HG03558 (cell line): ENCODE results near the gene DCAF12L2.
"Not testable (repeated sequence)": the region's sequence is repeated elsewhere in the genome, so short reads cannot be mapped to it uniquely, and the experiment has no call there.

Experiments used
- ATAC-seq: cut with Tn5 transposase; IDR thresholded peaks from one replicate; pipeline ENCODE4 v1.9.1; 2021; ENCODE audit warnings: moderate number of reproducible peaks; ENCODE audit not compliant: unreplicated experiment; ENCODE audit errors: extremely low read depth

The DCAF12L2 gene

GRCh38 chrX:126165721-126166461 lies at the start of gene DCAF12L2:
TSS of gene DCAF12L2 (minus strand) at chrX:126166289. CDS start at chrX:126165924, 365 bp downstream.
- ATAC-seq: no peak

GRCh38 chrX:126190888-126191287 lies 24.8 kb upstream of the DCAF12L2 start:
- not testable (repeated sequence) for ATAC-seq

- ATAC-seq: no peak
Measured at GRCh38 chrX:126177133-126177840, 11.2 kb upstream of the DCAF12L2 start.

GRCh38 chrX:126170720-126171119 lies 4.6 kb upstream of the DCAF12L2 start:
- no peak for ATAC-seq

GRCh38 chrX:126167560-126167959 lies 1.5 kb upstream of the DCAF12L2 start:
- ATAC-seq: no peak

GRCh38 chrX:126165401-126165720 lies 728 bp downstream of the DCAF12L2 start:
- ATAC-seq: no peak

GRCh38 chrX:126164689-126165400 lies 1.2 kb downstream of the DCAF12L2 start:
- no peak for ATAC-seq

GRCh38 chrX:126164226-126164625 lies 1.9 kb downstream of the DCAF12L2 start:
- ATAC-seq: no peak

- ATAC-seq: no peak
Measured at GRCh38 chrX:126141014-126141413, 25.1 kb downstream of the DCAF12L2 start.

- no peak for ATAC-seq
Measured at GRCh38 chrX:126137899-126138298, 28.2 kb downstream of the DCAF12L2 start.

GRCh38 chrX:126124721-126125120 lies 41.4 kb downstream of the DCAF12L2 start:
- no peak for ATAC-seq
